Large intestine (tissue), 3 donors: Measurements from ENCODE around the gene PTPRC. TPM values are rescaled to one million over a fixed set of nuclear protein-coding genes. Genes with fewer than 3 reads are reported as not detected.

Source experiments
- DNase-seq, 2 donors: peaks; one replicate each; pipeline versions ENCODE4 v3.0.0 to v3.0.0-alpha.2; 2013
- H3K27ac ChIP-seq: one replicate; pipeline ENCODE4 v1.5.1; 2013; ENCODE audit warnings: low read length
- H3K27me3 ChIP-seq: 2 replicates; pipeline ENCODE4 v1.6.1; 2013; ENCODE audit warnings: low read length; ENCODE audit not compliant: control insufficient read depth, insufficient read depth
- H3K36me3 ChIP-seq: 2 replicates; pipeline ENCODE4 v1.6.1; 2013; ENCODE audit warnings: low read length; ENCODE audit not compliant: control insufficient read depth, insufficient read depth
- H3K4me1 ChIP-seq: one replicate; pipeline ENCODE4 v1.6.1; 2013; ENCODE audit warnings: low read length; ENCODE audit not compliant: control insufficient read depth, insufficient read depth
- H3K4me3 ChIP-seq: one replicate; pipeline ENCODE4 v1.5.1; 2013; ENCODE audit warnings: low read length
- H3K9me3 ChIP-seq: one replicate; pipeline ENCODE4 v1.6.1; 2013; ENCODE audit warnings: mild to moderate bottlenecking, low read depth, low read length, moderate library complexity; ENCODE audit not compliant: control insufficient read depth
- WGBS: methylation state at CpG from one replicate; pipeline ENCODE4 v1.1.5; 2013; ENCODE audit warnings: low lambda C conversion rate; ENCODE audit not compliant: insufficient coverage; 5-methylcytosine and 5-hydroxymethylcytosine counted together
- polyA plus RNA-seq: library from polyadenylated mRNA; unstranded; fragments of 120-200 nt; gene quantifications from one replicate; pipeline ENCODE4 v1.2.1, GENCODE V29; 2013

PTPRC gene
- polyA plus RNA-seq, 1 donor: 18.9 TPM

DNA sequence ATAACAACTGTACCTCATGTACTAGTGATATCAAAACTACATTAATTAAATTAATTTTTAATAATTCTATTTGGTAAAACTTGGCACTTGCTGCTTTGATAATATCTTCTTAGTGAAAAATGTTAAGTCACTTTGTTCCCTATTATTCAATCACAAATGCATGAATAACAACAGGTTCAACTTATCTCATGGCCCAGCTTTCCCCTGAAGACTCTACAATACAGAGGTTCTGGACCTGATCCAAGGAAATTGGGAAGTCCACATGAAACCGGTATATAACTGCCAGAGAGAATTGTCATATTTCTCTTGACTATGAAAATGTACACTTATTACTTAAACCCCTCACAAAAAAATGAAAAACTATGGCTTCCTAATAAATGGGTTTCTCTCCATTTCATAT lies 33.9 kb upstream of the PTPRC start:
- H3K36me3 ChIP-seq: no peaks in the 10 kb centered on the region
- no peak overlapping the region for H3K27ac ChIP-seq
- no peak overlapping the region for H3K4me3 ChIP-seq
- no CpG with 5 or more reads among the region's 1 CpG for WGBS
- H3K27me3 ChIP-seq: no peaks in the 10 kb centered on the region
- no peak for DNase-seq
- no peaks in the 10 kb centered on the region for H3K9me3 ChIP-seq
- H3K4me1 ChIP-seq: no peaks in the 10 kb centered on the region

DNA sequence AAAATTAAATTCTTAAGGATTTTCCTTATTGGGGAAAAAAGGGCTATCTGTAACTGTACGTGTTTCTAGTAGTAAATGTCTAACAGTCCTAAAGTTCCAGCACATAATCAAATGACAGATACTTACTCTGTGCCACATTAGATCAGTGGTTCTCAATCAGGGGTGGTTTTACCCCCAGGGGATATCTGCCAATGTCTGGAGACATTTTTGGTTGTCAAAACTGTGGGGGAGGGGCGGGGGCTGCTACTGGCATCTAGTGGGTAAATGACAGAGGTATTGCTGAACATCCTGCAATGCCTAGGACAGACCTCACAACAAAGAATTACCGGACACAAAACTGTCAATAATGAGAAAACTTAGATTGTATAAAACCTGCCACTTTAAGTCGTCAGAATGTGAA lies 33.4 kb upstream of the PTPRC start:
- Histone ChIP-seq H3K4me1 (no peaks in the 10 kb centered on the region), H3K4me3 (no peak overlapping the region), H3K27me3 (no peaks in the 10 kb centered on the region), H3K9me3 (no peaks in the 10 kb centered on the region), H3K36me3 (no peaks in the 10 kb centered on the region), H3K27ac (no peak overlapping the region)
- no peak for DNase-seq
- WGBS: no CpG with 5 or more reads among the region's 4 CpGs

DNA sequence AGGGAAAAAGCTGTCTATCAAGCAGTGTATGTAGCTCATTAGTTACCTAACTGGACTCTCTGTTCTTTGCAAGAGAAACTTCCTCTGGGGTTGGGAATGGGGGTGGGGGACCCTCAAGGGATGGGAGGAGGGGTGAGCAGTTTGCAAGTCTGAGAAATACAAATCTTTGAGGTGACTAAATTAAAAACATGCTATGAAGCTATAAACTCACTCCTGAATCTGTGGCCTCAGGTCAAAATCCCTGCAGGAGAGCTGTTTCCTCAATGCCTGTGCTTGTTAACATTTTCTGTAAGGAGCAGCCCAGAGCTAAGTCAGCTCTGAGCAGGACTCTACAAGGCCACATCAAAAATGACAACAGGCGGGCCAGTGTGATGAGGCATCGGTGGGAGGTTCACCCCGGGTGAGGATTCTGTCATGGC lies 32.8 kb upstream of the PTPRC start:
- Histone ChIP-seq H3K9me3 (no peaks in the 10 kb centered on the region), H3K4me1 (no peaks in the 10 kb centered on the region), H3K4me3 (no peak overlapping the region), H3K36me3 (no peaks in the 10 kb centered on the region), H3K27me3 (no peaks in the 10 kb centered on the region), H3K27ac (no peak overlapping the region)
- DNase-seq: no peak
- no CpG with 5 or more reads among the region's 3 CpGs for WGBS

GRCh38 chr1:198607714-198608113 lies 31.1 kb upstream of the PTPRC start:
- DNase-seq: no peak
- Histone ChIP-seq H3K36me3 (no peaks in the 10 kb centered on the region), H3K27me3 (no peaks in the 10 kb centered on the region), H3K4me1 (no peaks in the 10 kb centered on the region), H3K27ac (no peak overlapping the region), H3K9me3 (no peaks in the 10 kb centered on the region), H3K4me3 (no peak overlapping the region)
- WGBS: 80% methylated on average over 1 of the region's 2 CpGs

- H3K9me3 ChIP-seq: no peaks in the 10 kb centered on the region
- DNase-seq: no peak
- 63% methylated on average over 1 of the region's 1 CpG for WGBS
These were observed 28.5 kb upstream of the PTPRC start for GRCh38 chr1:198610362-198610761.

GRCh38 chr1:198611219-198611618 lies 27.6 kb upstream of the PTPRC start:
- Histone ChIP-seq H3K27me3 (no peaks in the 10 kb centered on the region), H3K9me3 (no peaks in the 10 kb centered on the region), H3K4me1 (no peaks in the 10 kb centered on the region), H3K4me3 (no peak overlapping the region), H3K27ac (no peak overlapping the region), H3K36me3 (no peaks in the 10 kb centered on the region)
- no CpG with 5 or more reads among the region's 5 CpGs for WGBS
- no peak for DNase-seq

More at GRCh38 chr1:198610362-198610761, 28.5 kb upstream of the PTPRC start:
- Histone ChIP-seq H3K27ac (no peak overlapping the region), H3K27me3 (no peaks in the 10 kb centered on the region), H3K36me3 (no peaks in the 10 kb centered on the region), H3K4me1 (no peaks in the 10 kb centered on the region), H3K4me3 (no peak overlapping the region)

DNA sequence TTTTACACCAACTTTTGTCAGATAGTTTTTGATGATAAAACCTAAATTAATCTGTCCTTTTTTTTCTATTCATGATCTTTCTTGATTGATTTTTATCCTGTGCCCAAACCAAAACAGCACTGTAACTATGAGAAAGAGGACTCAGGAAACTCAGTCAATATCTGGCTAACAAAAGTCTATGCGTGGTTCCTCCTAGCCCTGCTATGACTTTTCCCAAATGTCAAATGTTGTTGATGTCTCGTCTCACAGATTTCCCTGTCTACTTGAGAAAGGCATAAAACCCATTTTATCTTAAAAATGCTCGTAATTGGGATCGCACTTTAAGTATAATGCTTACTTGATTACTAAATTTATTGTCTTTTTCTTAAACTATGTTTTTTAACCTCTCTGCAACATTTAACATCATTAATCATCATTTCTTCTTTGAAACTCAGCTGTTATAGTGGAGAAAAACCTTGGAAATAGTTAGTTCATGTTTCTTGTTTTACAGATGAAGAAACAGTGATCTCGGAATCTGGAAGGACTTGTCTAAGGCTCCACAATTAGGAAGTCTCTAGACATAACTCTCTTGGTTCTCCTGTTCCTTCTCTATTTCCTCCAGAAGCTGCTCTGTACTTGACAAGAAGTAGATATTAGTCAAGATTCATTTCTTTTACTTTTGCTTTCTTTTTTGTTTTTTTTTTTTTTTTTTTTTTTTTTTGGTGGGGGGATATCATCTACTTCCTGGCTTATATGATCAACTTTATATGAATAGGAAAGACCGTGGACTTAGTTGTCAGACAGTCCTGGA lies 26.2 kb upstream of the PTPRC start:
- no peak for DNase-seq
- Histone ChIP-seq H3K36me3 (no peaks in the 10 kb centered on the region), H3K27me3 (no peaks in the 10 kb centered on the region), H3K4me1 (no peaks in the 10 kb centered on the region), H3K27ac (no peak overlapping the region), H3K9me3 (no peaks in the 10 kb centered on the region), H3K4me3 (no peak overlapping the region)
- WGBS: no CpG with 5 or more reads among the region's 6 CpGs

- DNase-seq: no peak
- no peaks in the 10 kb centered on the region for H3K4me1 ChIP-seq
- H3K36me3 ChIP-seq: no peaks in the 10 kb centered on the region
- H3K27me3 ChIP-seq: no peaks in the 10 kb centered on the region
- H3K4me3 ChIP-seq: no peak overlapping the region
- H3K9me3 ChIP-seq: no peaks in the 10 kb centered on the region
- H3K27ac ChIP-seq: no peak overlapping the region
These were observed 21.4 kb upstream of the PTPRC start for GRCh38 chr1:198617406-198617805.

DNA sequence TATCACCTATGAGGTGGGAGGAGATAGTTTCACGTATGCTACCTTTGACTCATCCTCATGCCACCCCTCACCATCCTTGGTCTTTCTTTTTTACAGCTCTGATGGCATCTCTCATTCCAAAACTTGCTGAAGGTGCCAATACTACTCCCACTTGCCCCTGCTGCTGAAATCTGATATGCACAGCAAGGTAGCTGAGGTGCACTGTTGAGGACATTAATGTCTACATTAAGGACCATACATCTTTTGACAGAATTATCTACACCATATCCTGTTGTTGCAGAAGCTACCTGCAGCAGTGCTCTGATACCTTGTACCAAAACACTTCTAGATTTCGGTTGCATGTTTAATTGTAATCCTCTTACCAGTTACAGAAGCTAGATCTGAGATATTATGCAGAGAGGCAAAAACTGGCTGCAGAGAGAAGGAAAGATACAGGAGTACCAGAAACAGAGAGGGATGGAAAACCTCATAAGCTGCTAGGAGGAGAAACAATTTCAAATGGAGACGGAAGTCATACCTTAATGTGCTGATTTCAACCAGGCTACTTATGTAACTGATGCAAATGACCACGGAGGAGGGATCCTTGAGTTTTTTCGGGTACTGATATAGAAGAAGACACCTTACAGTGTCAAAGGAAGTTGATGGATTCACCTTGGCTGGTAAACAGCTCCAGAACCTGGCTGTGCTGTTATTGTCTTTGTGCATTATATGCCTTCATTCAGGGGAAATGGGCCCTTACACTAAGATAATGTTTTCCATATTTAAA lies 19.3 kb upstream of the PTPRC start:
- H3K27me3 ChIP-seq: no peaks in the 10 kb centered on the region
- 100% methylated on average over 2 of the region's 5 CpGs for WGBS
- no peak for DNase-seq
- H3K4me1 ChIP-seq: no peaks in the 10 kb centered on the region
- no peaks in the 10 kb centered on the region for H3K36me3 ChIP-seq
- no peak overlapping the region for H3K27ac ChIP-seq
- no peak overlapping the region for H3K4me3 ChIP-seq
- no peaks in the 10 kb centered on the region for H3K9me3 ChIP-seq

DNA sequence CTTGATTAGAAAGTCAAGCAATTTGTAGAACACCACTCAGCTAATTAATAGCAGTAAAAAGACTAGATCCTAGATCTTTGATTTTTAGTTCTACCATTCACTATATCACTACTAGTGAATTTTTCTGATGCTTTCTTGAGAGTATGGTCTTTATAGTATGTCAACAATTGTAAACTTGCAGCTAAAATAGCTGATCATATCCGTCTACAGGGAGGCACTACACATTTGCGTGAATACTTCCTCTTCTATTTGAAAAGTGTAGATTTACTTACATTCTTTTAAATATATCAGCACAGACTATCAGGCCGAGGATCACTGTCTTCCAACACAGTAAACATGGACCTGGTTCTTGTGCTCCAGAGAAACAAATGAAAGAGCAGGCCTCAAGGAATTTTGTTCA lies 18.6 kb upstream of the PTPRC start:
- no peak overlapping the region for H3K27ac ChIP-seq

More for the DNA sequence above, 18.6 kb upstream of the PTPRC start:
- Histone ChIP-seq H3K9me3 (no peaks in the 10 kb centered on the region), H3K36me3 (no peaks in the 10 kb centered on the region), H3K4me3 (no peak overlapping the region), H3K4me1 (no peaks in the 10 kb centered on the region), H3K27me3 (no peaks in the 10 kb centered on the region)
- no peak for DNase-seq
- 65% methylated on average over 2 of the region's 3 CpGs for WGBS
